Activated T-helper 1 cell treated with anti-CD3 and anti-CD28 coated beads, Interleukin-12 subunit alpha, Interleukin-12 subunit beta, Interleukin-2, Interleukin-4 antibody, amounts not matched to agents 30 ng/mL and 10 ng/mL and 1 ng/mL, durations not matched to agents 14 hours and 24 hours and 36 hours (primary cell): ENCODE data around the gene GOLGA8B. TPM values are rescaled to one million over a fixed set of nuclear protein-coding genes. Genes with fewer than 3 reads are reported as not detected.
"Not testable (repeated sequence)": the region's sequence is repeated elsewhere in the genome, so short reads cannot be mapped to it uniquely, and the experiment has no call there.

ENCODE experiments used
- DNase-seq: peaks from one replicate; pipeline ENCODE4 v3.0.0; 2021; ENCODE audit warnings: low spot score
- H3K27ac Mint-ChIP-seq: one replicate; pipeline ENCODE4 v1.8.0; 2021; ENCODE audit warnings: mild to moderate bottlenecking, mixed read lengths
- H3K27me3 Mint-ChIP-seq: one replicate; pipeline ENCODE4 v1.8.0; 2022; ENCODE audit warnings: mild to moderate bottlenecking, moderate library complexity, mixed read lengths; ENCODE audit not compliant: insufficient read depth
- H3K36me3 Mint-ChIP-seq: one replicate; pipeline ENCODE4 v1.8.0; 2021; ENCODE audit warnings: low read depth, mixed read lengths
- H3K4me1 Mint-ChIP-seq: one replicate; pipeline ENCODE4 v1.8.0; 2021; ENCODE audit warnings: low read depth, mixed read lengths
- H3K4me3 Mint-ChIP-seq: one replicate; pipeline ENCODE4 v1.8.0; 2021; ENCODE audit warnings: mild to moderate bottlenecking, moderate library complexity, mixed read lengths
- H3K9me3 Mint-ChIP-seq: one replicate; pipeline ENCODE4 v1.8.0; 2021; ENCODE audit warnings: mixed read lengths
- intact Hi-C: fragments of 100-400 bp; cut with micrococcal nuclease; formaldehyde crosslinking; loops from one replicate; pipeline ENCODE4 v1.15.1; 2024
- total RNA-seq: library from RNA; stranded (reverse); gene quantifications from 2 replicates; pipeline ENCODE4 v1.2.3, GENCODE V29; 2022

The GOLGA8B gene
- total RNA-seq, 1 donor from 2014 or later = 228 TPM

- DNase-seq, H3K4me3 Mint-ChIP-seq, H3K27me3 Mint-ChIP-seq, H3K36me3 Mint-ChIP-seq, H3K27ac Mint-ChIP-seq, intact Hi-C loops, H3K9me3 Mint-ChIP-seq: not testable (repeated sequence)
- peaks cover 38% of the 10 kb centered on the region for H3K4me1 Mint-ChIP-seq
Measured at GRCh38 chr15:34572921-34573320, 10.5 kb downstream of the GOLGA8B start.

GRCh38 chr15:34572019-34572641, 11.3 kb downstream of the GOLGA8B start:
- DNase-seq, H3K36me3 Mint-ChIP-seq, H3K27me3 Mint-ChIP-seq, H3K4me3 Mint-ChIP-seq, H3K9me3 Mint-ChIP-seq, H3K27ac Mint-ChIP-seq, intact Hi-C loops: not testable (repeated sequence)
- peaks cover 30% of the 10 kb centered on the region for H3K4me1 Mint-ChIP-seq

GRCh38 chr15:34569670-34570396, 13.6 kb downstream of the GOLGA8B start:
- H3K9me3 Mint-ChIP-seq, H3K27ac Mint-ChIP-seq, DNase-seq, intact Hi-C loops, H3K4me3 Mint-ChIP-seq, H3K27me3 Mint-ChIP-seq, H3K36me3 Mint-ChIP-seq: not testable (repeated sequence)
- H3K4me1 Mint-ChIP-seq = peaks cover 22% of the 10 kb centered on the region

GRCh38 chr15:34567174-34567573, 16.3 kb downstream of the GOLGA8B start:
- intact Hi-C loops, H3K36me3 Mint-ChIP-seq, H3K4me3 Mint-ChIP-seq, DNase-seq, H3K27ac Mint-ChIP-seq, H3K9me3 Mint-ChIP-seq, H3K27me3 Mint-ChIP-seq: not testable (repeated sequence)
- peaks cover 12% of the 10 kb centered on the region for H3K4me1 Mint-ChIP-seq

- intact Hi-C loops, H3K9me3 Mint-ChIP-seq, H3K36me3 Mint-ChIP-seq, H3K4me1 Mint-ChIP-seq, H3K27me3 Mint-ChIP-seq, H3K27ac Mint-ChIP-seq, DNase-seq, H3K4me3 Mint-ChIP-seq: not testable (repeated sequence)
Measured at GRCh38 chr15:34564711-34565110, 18.7 kb downstream of the GOLGA8B start.

GRCh38 chr15:34560814-34561213, 22.6 kb downstream of the GOLGA8B start:
- H3K27ac Mint-ChIP-seq, DNase-seq, H3K36me3 Mint-ChIP-seq, H3K27me3 Mint-ChIP-seq, H3K4me3 Mint-ChIP-seq, H3K4me1 Mint-ChIP-seq, H3K9me3 Mint-ChIP-seq, intact Hi-C loops: not testable (repeated sequence)

- H3K4me3 Mint-ChIP-seq, H3K9me3 Mint-ChIP-seq, DNase-seq, H3K27me3 Mint-ChIP-seq, H3K27ac Mint-ChIP-seq, H3K36me3 Mint-ChIP-seq, H3K4me1 Mint-ChIP-seq, intact Hi-C loops: not testable (repeated sequence)
Measured at GRCh38 chr15:34559764-34560163, 23.7 kb downstream of the GOLGA8B start.

- H3K27me3 Mint-ChIP-seq, H3K4me3 Mint-ChIP-seq, intact Hi-C loops: not testable (repeated sequence)
Measured at GRCh38 chr15:34555162-34555561, 28.3 kb downstream of the GOLGA8B start.

GRCh38 chr15:34554716-34555115, 28.7 kb downstream of the GOLGA8B start:
- H3K36me3 Mint-ChIP-seq, H3K27me3 Mint-ChIP-seq, H3K9me3 Mint-ChIP-seq, intact Hi-C loops, DNase-seq, H3K27ac Mint-ChIP-seq, H3K4me1 Mint-ChIP-seq, H3K4me3 Mint-ChIP-seq: not testable (repeated sequence)

More at GRCh38 chr15:34555162-34555561, 28.3 kb downstream of the GOLGA8B start:
- not testable (repeated sequence) for H3K36me3 Mint-ChIP-seq, H3K4me1 Mint-ChIP-seq, H3K9me3 Mint-ChIP-seq, DNase-seq, H3K27ac Mint-ChIP-seq

GRCh38 chr15:34554126-34554525, 29.3 kb downstream of the GOLGA8B start:
- intact Hi-C loops, H3K36me3 Mint-ChIP-seq, H3K4me3 Mint-ChIP-seq, H3K27me3 Mint-ChIP-seq, H3K9me3 Mint-ChIP-seq, H3K4me1 Mint-ChIP-seq, DNase-seq, H3K27ac Mint-ChIP-seq: not testable (repeated sequence)

GRCh38 chr15:34550129-34550528, 33.3 kb downstream of the GOLGA8B start:
- intact Hi-C loops, H3K4me1 Mint-ChIP-seq, H3K4me3 Mint-ChIP-seq, H3K9me3 Mint-ChIP-seq, DNase-seq, H3K27me3 Mint-ChIP-seq, H3K36me3 Mint-ChIP-seq, H3K27ac Mint-ChIP-seq: not testable (repeated sequence)

- H3K4me1 Mint-ChIP-seq, H3K27me3 Mint-ChIP-seq, intact Hi-C loops, H3K9me3 Mint-ChIP-seq, H3K4me3 Mint-ChIP-seq, DNase-seq, H3K36me3 Mint-ChIP-seq, H3K27ac Mint-ChIP-seq: not testable (repeated sequence)
Measured at GRCh38 chr15:34549381-34549809, 34.1 kb downstream of the GOLGA8B start.

GRCh38 chr15:34543860-34544649, 39.4 kb downstream of the GOLGA8B start:
- H3K4me1 Mint-ChIP-seq, intact Hi-C loops, DNase-seq, H3K36me3 Mint-ChIP-seq, H3K27me3 Mint-ChIP-seq, H3K9me3 Mint-ChIP-seq, H3K27ac Mint-ChIP-seq, H3K4me3 Mint-ChIP-seq: not testable (repeated sequence)
